ENCODE results near the gene WIF1. TPM values are rescaled to one million over a fixed set of nuclear protein-coding genes. Genes with fewer than 3 reads are reported as not detected.

The WIF1 gene
- total and polyA plus RNA-seq, 2 of the 8 experiments (the other 6 are each of a cell fraction or from before 2014, with no cell fraction given) = 1.8 to 9.1 TPM

DNA sequence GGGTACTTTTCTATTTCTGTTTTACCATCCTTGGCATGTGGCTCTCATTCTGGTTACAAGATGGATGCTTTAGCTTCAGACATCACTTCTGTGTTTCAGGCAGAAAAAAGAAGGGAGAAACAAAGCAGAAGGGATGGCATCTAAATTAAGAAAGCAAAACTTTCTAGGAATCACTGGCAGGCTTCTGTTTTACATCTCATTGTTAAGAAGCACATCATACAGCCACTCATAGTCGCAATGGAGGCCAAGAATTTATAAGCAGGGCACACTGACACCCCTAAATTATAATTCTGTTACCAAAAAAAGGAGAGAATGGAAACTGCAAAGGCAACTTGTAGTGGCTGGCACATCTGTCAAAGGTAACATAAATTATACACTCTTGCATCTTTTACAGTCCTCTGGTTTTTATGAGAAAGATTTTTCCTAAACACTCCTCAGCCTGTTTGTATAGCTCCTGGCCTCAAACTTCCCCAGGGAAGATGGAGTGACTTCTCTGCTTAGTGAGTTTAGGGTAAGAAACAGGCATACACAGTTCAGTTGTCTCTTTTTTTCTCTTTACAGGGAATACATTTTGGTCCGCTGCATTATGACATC lies 26.3 kb upstream of the WIF1 start (continued):
- TF ChIP-seq, protein P1, sequence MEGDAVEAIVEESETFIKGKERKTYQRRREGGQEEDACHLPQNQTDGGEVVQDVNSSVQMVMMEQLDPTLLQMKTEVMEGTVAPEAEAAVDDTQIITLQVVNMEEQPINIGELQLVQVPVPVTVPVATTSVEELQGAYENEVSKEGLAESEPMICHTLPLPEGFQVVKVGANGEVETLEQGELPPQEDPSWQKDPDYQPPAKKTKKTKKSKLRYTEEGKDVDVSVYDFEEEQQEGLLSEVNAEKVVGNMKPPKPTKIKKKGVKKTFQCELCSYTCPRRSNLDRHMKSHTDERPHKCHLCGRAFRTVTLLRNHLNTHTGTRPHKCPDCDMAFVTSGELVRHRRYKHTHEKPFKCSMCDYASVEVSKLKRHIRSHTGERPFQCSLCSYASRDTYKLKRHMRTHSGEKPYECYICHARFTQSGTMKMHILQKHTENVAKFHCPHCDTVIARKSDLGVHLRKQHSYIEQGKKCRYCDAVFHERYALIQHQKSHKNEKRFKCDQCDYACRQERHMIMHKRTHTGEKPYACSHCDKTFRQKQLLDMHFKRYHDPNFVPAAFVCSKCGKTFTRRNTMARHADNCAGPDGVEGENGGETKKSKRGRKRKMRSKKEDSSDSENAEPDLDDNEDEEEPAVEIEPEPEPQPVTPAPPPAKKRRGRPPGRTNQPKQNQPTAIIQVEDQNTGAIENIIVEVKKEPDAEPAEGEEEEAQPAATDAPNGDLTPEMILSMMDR (IDR thresholded peaks at IDR 0.05; ENCODE audit: control extremely low read depth in 1 of 3, insufficient read depth in 1 of 3, low read depth in 1 of 3, low read length in 3 of 3) = no peak
- TF ChIP-seq CREB1 (IDR thresholded peaks at IDR 0.05) (no peak), USF2 (IDR thresholded peaks at IDR 0.05; ENCODE audit: low read length) (no peak), SP1 (IDR thresholded peaks at IDR 0.05; ENCODE audit: low read depth, low read length) (no peak), BACH1 (IDR thresholded peaks at IDR 0.05; ENCODE audit: low read length) (no peak), BRCA1 (IDR thresholded peaks at IDR 0.05; ENCODE audit: low read depth, low read length) (no peak)

Data from H1 (cell line).